ENCODE data around the gene SLC35A4.
"Not testable (repeated sequence)": the region's sequence is repeated elsewhere in the genome, so short reads cannot be mapped to it uniquely, and the experiment has no call there.

The SLC35A4 gene

GRCh38 chr5:140557965-140558364, 6.7 kb upstream of the SLC35A4 start:
- no peak for DNase-seq (ENCODE audit: low read depth in 2 of 2, low spot score in 1 of 2)

- no peak for DNase-seq (ENCODE audit: low read depth in 2 of 2, low spot score in 1 of 2)
These were observed 6.1 kb upstream of the SLC35A4 start for GRCh38 chr5:140558542-140558941.

- DNase-seq (ENCODE audit: low read depth in 2 of 2, low spot score in 1 of 2) = no peak
These were observed 4.4 kb upstream of the SLC35A4 start for GRCh38 chr5:140560227-140560626.

GRCh38 chr5:140561753-140562523, 2.7 kb upstream of the SLC35A4 start:
- DNase-seq (ENCODE audit: low read depth in 2 of 2, low spot score in 1 of 2) = no peak

GRCh38 chr5:140563596-140563995, 1.0 kb upstream of the SLC35A4 start:
- no peak for DNase-seq (ENCODE audit: low read depth in 2 of 2, low spot score in 1 of 2)

GRCh38 chr5:140565024-140565779, 574 bp downstream of the SLC35A4 start:
- DNase-seq (ENCODE audit: low read depth in 2 of 2, low spot score in 1 of 2) = no peak

GRCh38 chr5:140565780-140566095, 1.1 kb downstream of the SLC35A4 start:
- no peak for DNase-seq (ENCODE audit: low read depth in 2 of 2, low spot score in 1 of 2)

- no peak for DNase-seq (ENCODE audit: low read depth in 2 of 2, low spot score in 1 of 2)
These were observed 2.0 kb downstream of the SLC35A4 start for GRCh38 chr5:140566665-140567064.

GRCh38 chr5:140567136-140567818, 2.6 kb downstream of the SLC35A4 start:
- DNase-seq (ENCODE audit: low read depth in 2 of 2, low spot score in 1 of 2) = no peak

GRCh38 chr5:140567871-140568270, 3.2 kb downstream of the SLC35A4 start:
- DNase-seq (ENCODE audit: low read depth in 2 of 2, low spot score in 1 of 2) = no peak

GRCh38 chr5:140568443-140569063, 3.9 kb downstream of the SLC35A4 start:
- no peak for DNase-seq (ENCODE audit: low read depth in 2 of 2, low spot score in 1 of 2)

- DNase-seq (ENCODE audit: low read depth in 2 of 2, low spot score in 1 of 2) = no peak
These were observed 4.6 kb downstream of the SLC35A4 start for GRCh38 chr5:140569197-140569596.

- no peak for DNase-seq (ENCODE audit: low read depth in 2 of 2, low spot score in 1 of 2)
These were observed 5.4 kb downstream of the SLC35A4 start for GRCh38 chr5:140570058-140570457.

- DNase-seq (ENCODE audit: low read depth in 2 of 2, low spot score in 1 of 2) = no peak
These were observed 5.9 kb downstream of the SLC35A4 start for GRCh38 chr5:140570488-140570887.

GRCh38 chr5:140571105-140571504, 6.5 kb downstream of the SLC35A4 start:
- no peak for DNase-seq (ENCODE audit: low read depth in 2 of 2, low spot score in 1 of 2)

- no peak for DNase-seq (ENCODE audit: low read depth in 2 of 2, low spot score in 1 of 2)
These were observed 9.1 kb downstream of the SLC35A4 start for GRCh38 chr5:140573683-140574082.

GRCh38 chr5:140574165-140574564, 9.5 kb downstream of the SLC35A4 start:
- DNase-seq (ENCODE audit: low read depth in 2 of 2, low spot score in 1 of 2) = no peak

GRCh38 chr5:140575309-140575708, 10.7 kb downstream of the SLC35A4 start:
- no peak for DNase-seq (ENCODE audit: low read depth in 2 of 2, low spot score in 1 of 2)

GRCh38 chr5:140576776-140577201, 12.2 kb downstream of the SLC35A4 start:
- no peak for DNase-seq (ENCODE audit: low read depth in 2 of 2, low spot score in 1 of 2)

- not testable (repeated sequence) for DNase-seq (ENCODE audit: low read depth in 2 of 2, low spot score in 1 of 2)
These were observed 14.6 kb downstream of the SLC35A4 start for GRCh38 chr5:140579188-140579747.

GRCh38 chr5:140587495-140587894, 22.9 kb downstream of the SLC35A4 start:
- DNase-seq (ENCODE audit: low read depth in 2 of 2, low spot score in 1 of 2) = no peak

Data from stimulated activated CD8-positive, alpha-beta memory T cell treated with anti-CD3 and anti-CD28 coated beads, Interleukin-4, amount 100 ng/mL, for 1 hour (primary cell).